HL-60 (cell line): ENCODE measurements around the gene PELO.

Experiments
- DNase-seq, 2 experiments: peaks; one replicate each; pipeline ENCODE4 v3.0.0-alpha.2; 2010 to 2020; ENCODE audit warnings: low read depth in 1 of 2, low spot score in 1 of 2
- H3K27ac ChIP-seq: fragments of 250-450 bp; sonication (Bioruptor Pico); replicated peaks from 2 replicates; pipeline ENCODE4 v1.5.1; 2020; ENCODE audit warnings: mild to moderate bottlenecking, moderate library complexity
- H3K27me3 ChIP-seq: fragments of 250-450 bp; sonication (Bioruptor Pico); 2 replicates; pipeline ENCODE4 v1.5.1; 2021; ENCODE audit warnings: mild to moderate bottlenecking, moderate library complexity; ENCODE audit not compliant: insufficient read depth, poor library complexity, severe bottlenecking
- H3K4me3 ChIP-seq: replicated peaks from 2 replicates; pipeline ENCODE4 v1.5.1; 2011; ENCODE audit warnings: mild to moderate bottlenecking, control low read depth, low read length; ENCODE audit not compliant: insufficient read depth
- CTCF ChIP-seq: IDR thresholded peaks from one replicate; pipeline ENCODE4 v1.5.1; 2011; ENCODE audit warnings: low read length, control low read depth, inconsistent platforms; ENCODE audit not compliant: insufficient read depth
- GABPA ChIP-seq: IDR thresholded peaks from 2 replicates; pipeline ENCODE4 v1.6.1; 2012; ENCODE audit warnings: low read depth
- POLR2AphosphoS5 ChIP-seq: IDR thresholded peaks from 2 replicates; pipeline ENCODE4 v1.6.1; 2012; ENCODE audit warnings: low read depth
- REST ChIP-seq: IDR thresholded peaks from 2 replicates; pipeline ENCODE4 v1.6.1; 2012; ENCODE audit warnings: low read depth; ENCODE audit not compliant: insufficient replicate concordance
- SPI1 ChIP-seq: IDR thresholded peaks from 2 replicates; pipeline ENCODE4 v1.6.1; 2012; ENCODE audit warnings: low read depth, mild to moderate bottlenecking, borderline replicate concordance

The PELO gene

GRCh38 chr5:52822437-52822836 is 34.7 kb downstream of the PELO start:
- Histone ChIP-seq H3K27me3 (no peaks in the 10 kb centered on the region), H3K27ac (no peak overlapping the region), H3K4me3 (no peak overlapping the region)
- TF ChIP-seq SPI1: no peak
- TF ChIP-seq REST: no peak
- TF ChIP-seq POLR2AphosphoS5: no peak
- TF ChIP-seq CTCF: no peak
- TF ChIP-seq GABPA: no peak
- DNase-seq: no peak

- TF ChIP-seq SPI1: no peak
- TF ChIP-seq CTCF: no peak
- TF ChIP-seq POLR2AphosphoS5: no peak
- no peak for TF ChIP-seq GABPA
- TF ChIP-seq REST: no peak
- Histone ChIP-seq H3K4me3 (no peak overlapping the region), H3K27me3 (no peaks in the 10 kb centered on the region), H3K27ac (no peak overlapping the region)
- no peak for DNase-seq
Measured at GRCh38 chr5:52824827-52825226, 37.1 kb downstream of the PELO start.

- no peak overlapping the region for H3K4me3 ChIP-seq
- no peak for DNase-seq
- no peak overlapping the region for H3K27ac ChIP-seq
- no peaks in the 10 kb centered on the region for H3K27me3 ChIP-seq
- TF ChIP-seq REST: no peak
- no peak for TF ChIP-seq SPI1
- TF ChIP-seq GABPA: no peak
- TF ChIP-seq POLR2AphosphoS5: no peak
- no peak for TF ChIP-seq CTCF
Measured at GRCh38 chr5:52825826-52826225, 38.1 kb downstream of the PELO start.
